ENCODE measurements around the gene DVL2.

The DVL2 gene

DNA sequence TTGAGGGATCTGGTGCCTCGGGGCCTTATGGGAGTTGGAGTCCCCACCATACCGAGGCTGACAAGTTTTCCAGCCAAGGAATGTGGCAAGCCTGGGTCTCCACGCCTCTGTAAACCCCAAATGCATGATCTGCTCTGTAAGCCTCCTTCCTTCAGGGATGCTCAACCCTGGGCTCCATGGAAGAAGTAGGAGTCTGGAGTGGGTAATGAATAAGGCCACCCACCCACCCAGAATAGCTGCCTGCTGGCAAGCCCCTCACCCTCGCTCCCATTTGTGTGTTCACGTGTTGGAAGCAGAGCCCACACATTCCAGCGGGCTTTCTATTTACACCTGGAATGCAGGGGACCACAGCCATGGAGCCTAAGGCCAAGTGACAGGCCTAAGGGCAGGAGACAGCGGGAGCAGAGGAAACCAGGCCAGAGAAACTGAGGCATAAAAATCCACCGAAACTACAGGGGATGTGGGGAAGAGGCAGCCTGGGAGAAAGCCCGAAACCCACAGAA, 19.1 kb downstream of the DVL2 start:
- TF ChIP-seq, protein P1, sequence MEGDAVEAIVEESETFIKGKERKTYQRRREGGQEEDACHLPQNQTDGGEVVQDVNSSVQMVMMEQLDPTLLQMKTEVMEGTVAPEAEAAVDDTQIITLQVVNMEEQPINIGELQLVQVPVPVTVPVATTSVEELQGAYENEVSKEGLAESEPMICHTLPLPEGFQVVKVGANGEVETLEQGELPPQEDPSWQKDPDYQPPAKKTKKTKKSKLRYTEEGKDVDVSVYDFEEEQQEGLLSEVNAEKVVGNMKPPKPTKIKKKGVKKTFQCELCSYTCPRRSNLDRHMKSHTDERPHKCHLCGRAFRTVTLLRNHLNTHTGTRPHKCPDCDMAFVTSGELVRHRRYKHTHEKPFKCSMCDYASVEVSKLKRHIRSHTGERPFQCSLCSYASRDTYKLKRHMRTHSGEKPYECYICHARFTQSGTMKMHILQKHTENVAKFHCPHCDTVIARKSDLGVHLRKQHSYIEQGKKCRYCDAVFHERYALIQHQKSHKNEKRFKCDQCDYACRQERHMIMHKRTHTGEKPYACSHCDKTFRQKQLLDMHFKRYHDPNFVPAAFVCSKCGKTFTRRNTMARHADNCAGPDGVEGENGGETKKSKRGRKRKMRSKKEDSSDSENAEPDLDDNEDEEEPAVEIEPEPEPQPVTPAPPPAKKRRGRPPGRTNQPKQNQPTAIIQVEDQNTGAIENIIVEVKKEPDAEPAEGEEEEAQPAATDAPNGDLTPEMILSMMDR (IDR thresholded peaks at IDR 0.05; ENCODE audit: borderline replicate concordance, control extremely low read depth, extremely low read depth, insufficient read depth, missing control alignments): no peak
- in situ Hi-C loops (cut with MboI; ENCODE audit: low sequenced_read_pairs, unreplicated experiment): no loop called here
- DNase-seq (ENCODE audit: low spot score): no peak

- in situ Hi-C loops (cut with MboI; ENCODE audit: low sequenced_read_pairs, unreplicated experiment): no loop called here
Observed at GRCh38 chr17:7214300-7215135, 19.8 kb downstream of the DVL2 start.

DNA sequence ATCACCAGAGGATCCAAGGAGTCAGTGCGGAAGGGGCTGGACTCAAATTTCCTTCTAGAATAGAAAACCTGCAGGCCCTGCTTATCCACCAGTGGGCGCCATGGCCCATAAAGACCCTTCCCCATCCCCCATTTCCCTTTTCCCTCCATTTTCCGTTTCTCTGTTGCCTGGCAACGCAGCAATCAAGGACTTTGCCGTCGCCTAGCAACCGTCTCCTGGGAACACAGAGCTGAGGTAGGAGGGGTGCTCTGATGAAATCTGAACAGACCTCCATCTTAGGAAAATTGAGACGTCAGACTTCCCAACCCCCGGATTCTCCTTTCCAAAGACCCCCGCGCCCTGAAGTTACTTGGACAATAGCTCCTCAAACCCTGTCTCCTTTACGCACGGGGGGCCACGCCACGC, 20.4 kb downstream of the DVL2 start:
- TF ChIP-seq, protein P1 (IDR thresholded peaks at IDR 0.05; ENCODE audit: borderline replicate concordance, control extremely low read depth, extremely low read depth, insufficient read depth, missing control alignments): peak; percentile 17
- in situ Hi-C loops (cut with MboI; ENCODE audit: low sequenced_read_pairs, unreplicated experiment): no loop called here
- peak; percentile 64 for DNase-seq (ENCODE audit: low spot score)

More at GRCh38 chr17:7214300-7215135, 19.8 kb downstream of the DVL2 start:
- TF ChIP-seq, protein P1 (IDR thresholded peaks at IDR 0.05; ENCODE audit: borderline replicate concordance, control extremely low read depth, extremely low read depth, insufficient read depth, missing control alignments): peak; percentile 41
- peak; percentile 98 for DNase-seq (ENCODE audit: low spot score)

GRCh38 chr17:7211491-7212273, 22.6 kb downstream of the DVL2 start:
- no peak for DNase-seq (ENCODE audit: low spot score)
- TF ChIP-seq, protein P1 (IDR thresholded peaks at IDR 0.05; ENCODE audit: borderline replicate concordance, control extremely low read depth, extremely low read depth, insufficient read depth, missing control alignments): no peak
- in situ Hi-C loops (cut with MboI; ENCODE audit: low sequenced_read_pairs, unreplicated experiment): no loop called here

DNA sequence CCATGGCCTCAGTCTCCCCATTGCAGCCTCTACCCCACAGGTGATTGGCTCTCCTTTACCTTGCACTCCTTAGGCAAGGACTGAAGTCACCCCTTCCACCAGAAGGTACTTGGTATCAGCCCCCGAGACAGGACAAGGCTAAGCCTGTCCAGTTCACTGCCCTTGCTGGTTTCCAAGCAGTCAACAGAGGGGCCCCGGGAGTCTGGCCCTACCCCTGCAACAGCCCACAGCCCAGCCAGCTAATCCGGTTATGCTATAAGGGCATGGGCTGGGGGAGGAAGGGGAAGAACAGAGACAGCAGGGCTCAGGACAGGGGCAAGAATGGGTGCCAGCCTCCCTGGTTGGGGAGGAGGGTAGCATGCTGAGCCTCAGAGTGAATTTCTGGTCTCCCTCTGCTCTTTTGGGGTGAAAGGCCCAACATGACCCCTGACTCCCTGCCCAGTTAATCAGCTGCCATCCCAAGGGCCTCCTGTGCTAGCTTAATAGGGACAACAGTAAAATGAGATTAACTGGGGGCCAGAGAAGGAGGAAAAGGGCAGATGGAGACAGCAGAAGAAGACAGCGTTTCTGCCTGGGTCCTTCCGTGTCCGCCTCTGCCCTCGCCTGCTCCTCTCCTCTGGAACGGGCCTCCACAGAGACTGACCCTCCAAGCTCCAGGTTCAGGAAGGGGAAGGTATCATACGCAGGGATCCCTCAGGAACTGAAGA, 25.4 kb downstream of the DVL2 start:
- in situ Hi-C loops (cut with MboI; ENCODE audit: low sequenced_read_pairs, unreplicated experiment): no loop called here
- DNase-seq (ENCODE audit: low spot score): no peak
- TF ChIP-seq, protein P1 (IDR thresholded peaks at IDR 0.05; ENCODE audit: borderline replicate concordance, control extremely low read depth, extremely low read depth, insufficient read depth, missing control alignments): no peak

- no peak for DNase-seq (ENCODE audit: low spot score)
- in situ Hi-C loops (cut with MboI; ENCODE audit: low sequenced_read_pairs, unreplicated experiment): no loop called here
- TF ChIP-seq, protein P1 (IDR thresholded peaks at IDR 0.05; ENCODE audit: borderline replicate concordance, control extremely low read depth, extremely low read depth, insufficient read depth, missing control alignments): no peak
Observed at GRCh38 chr17:7208027-7208571, 26.2 kb downstream of the DVL2 start.
